IPS-NIHi7 (cell line): ENCODE results near the gene PPP1R12B.
A peak's percentile ranks its signal among the peaks of the same experiment; 100 is the strongest.
"Not testable (repeated sequence)": the region's sequence is repeated elsewhere in the genome, so short reads cannot be mapped to it uniquely, and the experiment has no call there.

Experiments used
- DNase-seq: peaks from one replicate; pipeline ENCODE4 v3.0.0; 2012; ENCODE audit warnings: mixed read lengths; ENCODE audit errors: extremely low spot score

Gene PPP1R12B

DNA sequence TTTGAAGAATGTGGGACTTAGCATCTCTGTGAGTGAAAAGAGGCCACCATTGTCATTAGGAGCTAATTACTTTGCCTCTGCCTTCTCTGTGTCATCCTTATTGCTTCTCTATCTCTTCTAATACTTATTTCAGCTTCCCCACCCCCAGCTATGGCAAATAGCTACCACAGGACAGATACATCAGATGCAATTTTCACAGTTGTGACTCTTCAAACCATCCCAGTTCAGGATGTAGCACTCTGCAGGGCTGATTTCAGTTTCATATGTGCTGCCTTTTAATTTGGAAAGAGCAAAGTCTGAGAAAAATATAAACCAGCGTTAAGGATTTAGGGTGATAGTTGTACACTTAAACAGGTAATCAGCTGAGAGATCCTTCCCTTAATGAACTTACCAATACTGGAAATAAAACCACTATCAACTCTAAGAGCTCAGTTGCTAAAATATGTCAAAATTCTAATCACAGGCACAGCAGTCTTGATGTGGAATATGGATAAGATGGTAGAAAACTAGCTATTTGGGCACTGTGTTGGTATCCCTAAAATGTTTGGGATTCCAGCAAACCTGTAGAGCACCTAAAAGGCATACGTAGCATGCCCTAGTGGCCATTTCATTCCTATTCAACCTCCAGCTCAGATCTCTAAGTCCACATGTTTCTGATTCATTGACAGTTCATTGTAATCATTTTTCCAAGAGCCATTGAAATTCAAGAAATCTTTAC is 213.4 kb downstream of the PPP1R12B start:
- no peak for DNase-seq

DNA sequence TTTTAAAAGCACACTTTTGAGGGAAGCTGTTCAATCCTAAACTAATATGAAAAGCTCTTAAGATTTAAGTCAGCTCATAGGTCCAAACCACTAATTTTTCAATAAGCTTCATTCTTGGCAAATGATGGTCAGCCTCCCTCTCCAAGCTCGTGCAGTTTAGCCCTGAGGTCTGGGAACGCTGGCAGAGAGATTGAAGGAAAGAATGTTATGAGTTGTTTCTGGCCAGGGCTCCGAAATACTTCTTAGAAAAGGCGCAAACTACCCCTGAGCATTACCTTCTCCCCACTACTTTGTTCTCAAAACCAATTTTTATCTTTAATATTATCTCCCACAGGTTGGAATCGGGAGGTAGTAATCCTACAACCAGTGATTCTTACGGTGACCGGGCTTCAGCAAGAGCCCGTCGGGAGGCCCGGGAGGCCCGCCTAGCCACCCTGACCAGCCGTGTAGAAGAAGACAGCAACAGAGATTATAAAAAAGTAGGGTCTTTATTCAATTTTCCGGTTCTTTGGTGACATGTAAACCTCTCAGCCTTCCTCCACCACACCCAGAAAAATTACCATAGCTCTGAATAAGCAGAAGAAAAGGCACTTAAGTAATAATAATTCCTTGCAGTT is 214.1 kb downstream of the PPP1R12B start:
- DNase-seq, result no peak

- DNase-seq, result no peak
Measured at GRCh38 chr1:202563818-202564217, 215.3 kb downstream of the PPP1R12B start.

GRCh38 chr1:202564958-202565495 is 216.5 kb downstream of the PPP1R12B start:
- no peak for DNase-seq

- DNase-seq, result no peak
Measured at GRCh38 chr1:202565890-202566602, 217.5 kb downstream of the PPP1R12B start.

- DNase-seq, result peak; percentile 24
Measured at GRCh38 chr1:202567738-202568137, 219.2 kb downstream of the PPP1R12B start.

DNA sequence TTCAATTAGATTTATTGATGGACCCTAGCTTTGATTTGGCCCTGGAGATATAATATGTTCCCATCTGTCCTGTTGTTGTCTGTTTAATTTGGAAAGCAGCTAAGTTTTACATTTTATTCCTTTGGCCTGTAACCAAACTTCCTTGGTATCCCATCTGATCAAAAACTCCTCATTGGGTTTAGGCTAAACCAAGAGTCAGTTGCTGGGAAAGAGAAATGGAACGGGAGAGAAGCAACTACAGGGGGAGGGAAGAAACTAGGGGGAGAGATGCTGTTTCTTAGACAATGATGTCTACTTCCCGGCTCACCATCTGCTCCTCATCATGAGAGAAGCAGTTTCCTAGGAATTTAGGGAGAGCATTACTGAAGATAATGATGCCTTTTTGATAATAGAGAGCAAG is 219.9 kb downstream of the PPP1R12B start:
- peak; percentile 3 for DNase-seq

- DNase-seq, result peak; percentile 12
Measured at GRCh38 chr1:202568826-202569225, 220.3 kb downstream of the PPP1R12B start.

GRCh38 chr1:202569393-202570322 is 221.2 kb downstream of the PPP1R12B start:
- peak; percentile 4 for DNase-seq

DNA sequence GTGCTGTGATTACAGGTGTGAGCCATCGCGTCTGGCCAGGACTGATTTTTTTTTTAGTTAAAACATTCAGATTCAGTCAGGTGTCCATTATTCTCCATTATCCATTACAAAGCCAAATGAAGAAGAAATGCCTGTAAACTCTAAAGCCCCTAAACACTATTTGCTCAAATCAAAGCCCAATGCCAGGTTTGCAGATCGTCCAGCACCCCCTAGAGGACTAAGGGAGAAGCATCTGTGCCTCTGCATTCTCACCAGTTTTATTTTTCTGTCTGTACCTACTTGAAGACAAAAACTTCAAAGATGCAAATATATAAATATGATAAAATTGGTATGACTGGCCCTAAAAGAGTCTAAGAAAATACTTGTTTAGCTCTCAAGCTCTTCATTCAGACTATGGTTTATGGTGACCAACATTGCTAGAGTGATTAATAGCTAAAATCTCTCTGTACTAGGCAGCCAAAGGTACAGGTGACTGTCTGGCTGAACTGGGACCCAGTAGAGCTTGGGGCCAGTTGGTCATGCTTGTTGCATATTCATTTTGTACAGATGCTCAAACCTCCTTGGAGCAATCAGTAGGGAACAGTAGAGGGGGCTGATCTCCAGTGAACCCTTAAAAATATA is 223.3 kb downstream of the PPP1R12B start:
- peak; percentile 64 for DNase-seq

- DNase-seq, result no peak
Measured at GRCh38 chr1:202572867-202573266, 224.4 kb downstream of the PPP1R12B start.

DNA sequence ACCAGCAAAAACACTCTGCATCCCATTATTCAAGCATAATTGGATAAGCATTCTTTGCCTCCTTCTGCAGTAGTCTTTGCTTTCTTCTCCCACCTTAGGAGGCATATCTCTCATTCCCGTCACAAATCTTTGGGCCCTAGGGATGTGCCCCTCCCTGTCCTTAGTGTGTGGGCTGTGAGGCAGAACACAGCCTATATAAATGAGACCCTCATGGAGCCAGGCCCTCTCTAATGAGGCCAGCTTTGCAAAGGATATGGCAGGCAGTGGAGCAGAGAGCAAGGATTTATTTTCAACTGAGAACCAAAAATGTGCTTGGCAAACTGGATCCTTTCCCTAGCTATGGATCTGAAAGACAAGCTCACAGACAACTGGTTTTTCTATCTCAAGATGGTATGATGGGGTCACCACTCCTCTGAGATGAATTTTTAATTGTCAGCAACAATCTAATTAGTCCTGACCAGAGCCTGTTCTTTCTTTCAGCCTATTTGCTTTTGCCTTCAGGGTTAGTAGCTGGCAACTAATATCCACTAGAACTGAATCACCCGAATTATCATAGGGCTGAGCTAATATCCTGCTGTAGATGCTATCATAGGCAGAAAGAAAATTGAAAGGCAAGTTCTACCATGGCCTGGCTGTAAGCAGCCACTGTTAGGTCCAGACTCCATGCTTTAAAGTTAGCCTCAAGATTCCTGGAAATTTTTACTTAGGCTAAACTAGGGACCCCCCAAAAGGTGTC is 227.6 kb downstream of the PPP1R12B start:
- DNase-seq, result no peak

- DNase-seq, result no peak
Measured at GRCh38 chr1:202576816-202577215, 228.3 kb downstream of the PPP1R12B start.

DNA sequence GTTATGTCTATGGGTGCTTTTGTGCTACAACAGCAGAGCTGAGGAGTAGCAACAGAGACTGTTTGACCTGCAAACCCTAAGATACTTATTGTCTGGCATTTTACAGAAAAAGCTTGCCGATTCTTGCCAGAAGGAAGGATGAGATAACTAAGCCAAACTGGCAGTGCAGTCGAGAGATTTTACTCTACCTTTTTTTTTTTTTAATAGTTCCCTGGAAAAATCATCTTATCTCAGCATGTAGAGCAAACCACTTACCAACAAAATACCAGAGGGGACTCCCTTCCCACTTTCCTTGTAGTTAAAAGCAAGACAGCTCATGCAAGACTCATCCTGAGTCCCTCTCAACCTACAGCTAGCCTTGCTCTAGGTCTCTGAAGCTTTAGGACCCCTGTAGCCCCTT is 228.9 kb downstream of the PPP1R12B start:
- no peak for DNase-seq

DNA sequence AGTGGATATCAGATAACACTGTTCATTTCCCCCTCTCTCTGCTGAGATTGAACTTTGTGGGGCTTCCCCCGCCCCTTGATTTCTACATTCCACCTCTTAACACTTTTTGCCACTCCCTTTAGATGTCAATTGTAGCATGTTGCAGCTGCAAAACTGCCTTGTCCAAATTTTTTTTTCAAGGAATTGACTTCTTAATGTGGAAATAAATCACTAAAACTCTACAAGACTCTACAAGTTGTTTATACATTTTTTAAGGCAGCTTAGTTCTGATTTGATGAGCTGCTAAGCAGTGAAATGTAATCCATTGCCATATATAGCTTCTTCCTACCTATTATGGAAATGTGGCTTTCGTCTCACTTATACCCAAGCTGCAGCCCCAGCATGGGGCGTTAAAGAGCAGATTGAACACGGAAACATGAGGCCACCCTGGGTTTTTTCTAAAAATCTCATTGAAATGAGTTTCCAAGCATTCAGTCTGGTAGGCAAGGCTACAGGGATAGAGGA is 229.6 kb downstream of the PPP1R12B start:
- DNase-seq, result no peak

GRCh38 chr1:202578565-202578964 is 230.1 kb downstream of the PPP1R12B start:
- no peak for DNase-seq

DNA sequence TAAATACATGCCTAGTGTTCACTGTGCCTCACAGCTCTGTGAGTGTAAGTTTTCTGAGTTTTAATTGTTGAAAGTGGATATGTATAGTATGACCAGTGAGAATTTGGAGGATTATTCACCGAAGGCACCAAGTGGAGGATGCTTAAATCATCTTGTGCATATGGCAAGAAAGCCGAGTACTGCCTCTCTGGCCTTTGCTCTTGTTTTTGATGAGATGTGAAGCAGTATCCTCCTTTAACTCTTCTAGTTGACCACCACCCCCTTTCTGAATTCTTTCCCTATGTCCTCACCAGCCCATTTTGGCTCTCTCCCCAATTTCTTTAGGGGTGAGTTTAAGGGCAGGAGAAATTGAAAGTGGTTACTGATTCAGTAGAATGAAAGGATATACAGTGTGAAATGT is 231.3 kb downstream of the PPP1R12B start:
- DNase-seq, result no peak

GRCh38 chr1:202580619-202581018 is 232.1 kb downstream of the PPP1R12B start:
- no peak for DNase-seq

DNA sequence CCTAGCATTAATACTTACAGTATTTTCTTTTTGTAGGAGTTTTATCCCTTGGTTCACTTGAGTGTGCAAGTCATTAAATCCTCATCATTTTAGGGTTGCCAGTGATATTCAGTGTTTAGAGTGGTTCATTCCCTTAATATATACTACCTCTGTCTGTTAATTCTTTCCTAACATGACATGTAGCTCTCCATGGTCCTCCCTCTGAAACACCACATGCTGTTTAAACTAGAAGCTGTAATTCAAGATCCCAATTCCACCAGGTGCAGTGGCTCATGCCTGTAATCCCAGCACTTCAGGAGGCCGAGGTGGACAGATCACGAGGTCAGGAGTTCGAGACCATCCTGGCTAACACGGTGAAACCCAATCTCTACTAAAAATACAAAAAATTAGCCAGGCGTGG is 233.9 kb downstream of the PPP1R12B start:
- not testable (repeated sequence) for DNase-seq
